HG03025 (cell line): ENCODE measurements around the gene PGM5.

Source experiments
- ATAC-seq: cut with Tn5 transposase; IDR thresholded peaks from one replicate; pipeline ENCODE4 v1.9.1; 2021; ENCODE audit warnings: mild to moderate bottlenecking, moderate library complexity; ENCODE audit not compliant: unreplicated experiment, low FRiP score

PGM5 gene

GRCh38 chr9:68492806-68493205, 136.4 kb downstream of the PGM5 start:
- no peak for ATAC-seq

GRCh38 chr9:68493541-68493940, 137.1 kb downstream of the PGM5 start:
- ATAC-seq, result no peak

- no peak for ATAC-seq
Observed at GRCh38 chr9:68493958-68494577, 137.7 kb downstream of the PGM5 start.

GRCh38 chr9:68495247-68495646, 138.8 kb downstream of the PGM5 start:
- ATAC-seq, result no peak

- ATAC-seq, result no peak
Observed at GRCh38 chr9:68496356-68496755, 139.9 kb downstream of the PGM5 start.

- no peak for ATAC-seq
Observed at GRCh38 chr9:68497629-68498028, 141.2 kb downstream of the PGM5 start.

GRCh38 chr9:68498816-68499215, 142.4 kb downstream of the PGM5 start:
- ATAC-seq, result no peak

GRCh38 chr9:68500457-68501381, 144.3 kb downstream of the PGM5 start:
- ATAC-seq, result no peak

GRCh38 chr9:68502279-68502678, 145.9 kb downstream of the PGM5 start:
- ATAC-seq, result no peak

- ATAC-seq, result peak; percentile 55
Observed at GRCh38 chr9:68505681-68506409, 149.4 kb downstream of the PGM5 start.

GRCh38 chr9:68506551-68506950, 150.1 kb downstream of the PGM5 start:
- ATAC-seq, result no peak

GRCh38 chr9:68507130-68507805, 150.9 kb downstream of the PGM5 start:
- ATAC-seq, result no peak

- no peak for ATAC-seq
Observed at GRCh38 chr9:68507806-68508145, 151.4 kb downstream of the PGM5 start.

GRCh38 chr9:68508547-68508946, 152.1 kb downstream of the PGM5 start:
- no peak for ATAC-seq

GRCh38 chr9:68509689-68510088, 153.3 kb downstream of the PGM5 start:
- ATAC-seq, result no peak

GRCh38 chr9:68513385-68513784, 157.0 kb downstream of the PGM5 start:
- no peak for ATAC-seq

- no peak for ATAC-seq
Observed at GRCh38 chr9:68513981-68514380, 157.6 kb downstream of the PGM5 start.

- ATAC-seq, result no peak
Observed at GRCh38 chr9:68515326-68516017, 159.1 kb downstream of the PGM5 start.

- no peak for ATAC-seq
Observed at GRCh38 chr9:68522131-68522530, 165.7 kb downstream of the PGM5 start.

- ATAC-seq, result no peak
Observed at GRCh38 chr9:68522954-68523353, 166.5 kb downstream of the PGM5 start.
